ENCODE data around the gene TUBGCP2.
"Not testable (repeated sequence)": the region's sequence is repeated elsewhere in the genome, so short reads cannot be mapped to it uniquely, and the experiment has no call there.

The TUBGCP2 gene

DNA sequence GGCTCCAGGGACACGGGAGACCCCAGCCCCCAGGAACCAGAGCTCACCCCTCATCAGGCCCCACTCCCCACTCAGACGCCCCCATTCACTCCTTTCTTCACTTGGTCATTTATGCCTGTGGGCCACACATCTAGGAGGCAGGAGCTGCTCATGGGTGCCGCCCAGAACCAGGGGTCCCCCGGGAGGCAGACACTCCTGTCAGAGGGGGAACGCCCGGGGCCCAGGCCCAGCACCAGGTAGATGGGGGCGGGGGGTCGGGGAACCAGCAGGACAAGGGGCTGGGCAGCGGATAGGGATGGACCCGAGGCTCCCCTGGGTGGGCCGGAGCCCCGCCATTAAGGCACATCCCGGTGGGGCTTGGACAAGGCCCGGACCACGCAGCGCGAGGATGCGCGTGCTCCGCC is 16.2 kb upstream of the TUBGCP2 start:
- peaks cover 32 to 52% (median 43%) of the 10 kb centered on the region in 5 donors for H3K27me3 ChIP-seq (ENCODE audit: control insufficient read depth in 5 of 5, insufficient read depth in 4 of 5, low read length in 5 of 5)
- no peak overlapping the region for H3K27ac ChIP-seq (ENCODE audit: low read depth, low read length)
- peak overlapping the region in 2 of 5 donors; percentile 47 to 55 for H3K4me3 ChIP-seq (ENCODE audit: low read depth in 1 of 5, low read length in 5 of 5)
- no peaks in the 10 kb centered on the region for H3K36me3 ChIP-seq (ENCODE audit: control insufficient read depth in 5 of 5, insufficient read depth in 5 of 5, low read length in 5 of 5)
- peaks cover 0 to 7% (median 0%) of the 10 kb centered on the region in 5 donors for H3K9me3 ChIP-seq (ENCODE audit: control insufficient read depth in 5 of 5, low read length in 5 of 5)
- H3K9ac ChIP-seq (ENCODE audit: low read length in 5 of 5), result no peak overlapping the region
- peaks cover 0 to 19% (median 15%) of the 10 kb centered on the region in 5 donors for H3K4me1 ChIP-seq (ENCODE audit: control insufficient read depth in 5 of 5, insufficient read depth in 5 of 5, low read length in 5 of 5)

DNA sequence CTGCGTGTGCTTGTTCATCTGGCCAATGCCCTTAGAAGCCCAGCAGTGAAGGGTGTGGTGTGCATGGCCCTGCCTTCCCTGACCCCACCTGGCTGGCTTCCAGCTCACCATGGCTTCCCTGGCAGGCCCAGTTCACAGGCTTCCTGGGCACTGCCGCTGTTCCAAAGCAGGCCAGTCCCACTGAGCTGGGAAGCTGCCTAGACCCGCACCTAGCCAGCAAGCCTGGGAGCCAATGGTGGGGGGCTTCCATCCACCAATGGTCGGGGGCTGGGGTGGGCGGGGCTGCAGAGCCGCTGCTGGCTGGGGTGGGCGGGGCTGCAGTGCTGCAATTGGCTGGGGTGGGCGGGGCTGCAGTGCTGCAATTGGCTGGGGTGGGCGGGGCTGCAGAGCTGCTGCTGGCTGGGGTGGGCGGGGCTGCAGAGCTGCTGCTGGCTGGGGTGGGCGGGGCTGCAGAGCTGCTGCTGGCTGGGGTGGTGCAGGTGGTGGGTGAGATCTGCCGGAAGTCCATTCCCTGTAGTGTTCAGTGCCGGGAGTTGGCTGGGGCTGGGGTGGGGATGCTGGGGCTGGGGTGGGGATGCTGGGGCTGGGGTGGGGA is 15.6 kb upstream of the TUBGCP2 start:
- peaks cover 0 to 16% (median 13%) of the 10 kb centered on the region in 5 donors for H3K4me1 ChIP-seq (ENCODE audit: control insufficient read depth in 5 of 5, insufficient read depth in 5 of 5, low read length in 5 of 5)
- no peak overlapping the region for H3K9ac ChIP-seq (ENCODE audit: low read length in 5 of 5)
- H3K27ac ChIP-seq (ENCODE audit: low read depth, low read length), result no peak overlapping the region
- H3K4me3 ChIP-seq (ENCODE audit: low read depth in 1 of 5, low read length in 5 of 5), result no peak overlapping the region
- peaks cover 0 to 7% (median 0%) of the 10 kb centered on the region in 5 donors for H3K9me3 ChIP-seq (ENCODE audit: control insufficient read depth in 5 of 5, low read length in 5 of 5)
- H3K27me3 ChIP-seq (ENCODE audit: control insufficient read depth in 5 of 5, insufficient read depth in 4 of 5, low read length in 5 of 5), result peaks cover 32 to 53% (median 46%) of the 10 kb centered on the region in 5 donors
- H3K36me3 ChIP-seq (ENCODE audit: control insufficient read depth in 5 of 5, insufficient read depth in 5 of 5, low read length in 5 of 5), result no peaks in the 10 kb centered on the region

DNA sequence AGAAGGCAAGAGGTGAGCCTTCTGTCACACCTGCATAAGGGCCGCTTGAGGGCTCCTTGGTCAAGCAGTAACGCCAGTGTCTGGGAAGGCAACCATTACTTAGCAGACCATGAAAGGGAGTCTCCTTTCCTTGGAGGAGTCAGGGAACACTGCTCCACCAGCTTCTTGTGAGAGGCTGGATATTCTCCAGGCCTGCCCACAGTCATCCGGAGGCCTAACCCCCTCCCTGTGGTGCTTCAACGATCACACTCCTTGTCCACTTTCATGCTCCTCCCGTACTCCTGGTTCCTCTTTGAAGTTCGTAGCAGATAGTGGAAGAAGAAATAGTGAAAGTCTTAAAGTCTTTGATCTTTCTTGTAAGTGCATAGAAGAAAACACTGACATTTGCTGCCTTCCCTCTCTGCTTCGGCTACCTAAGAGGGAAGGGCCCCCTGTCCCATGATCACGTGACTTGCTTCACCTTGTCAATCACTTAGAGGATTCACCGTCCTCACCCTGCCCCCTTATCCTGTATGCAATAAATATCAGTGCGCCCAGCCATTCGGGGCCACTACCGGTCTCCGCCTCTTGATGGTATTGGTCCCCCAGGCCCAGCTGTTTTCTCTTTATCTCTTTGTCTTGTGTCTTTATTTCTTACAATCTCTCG is 13.5 kb upstream of the TUBGCP2 start:
- H3K27ac ChIP-seq (ENCODE audit: low read depth, low read length); H3K9ac ChIP-seq (ENCODE audit: low read length in 5 of 5); H3K9me3 ChIP-seq (ENCODE audit: control insufficient read depth in 5 of 5, low read length in 5 of 5); H3K4me3 ChIP-seq (ENCODE audit: low read depth in 1 of 5, low read length in 5 of 5); H3K36me3 ChIP-seq (ENCODE audit: control insufficient read depth in 5 of 5, insufficient read depth in 5 of 5, low read length in 5 of 5): not testable (repeated sequence)
- H3K4me1 ChIP-seq (ENCODE audit: control insufficient read depth in 5 of 5, insufficient read depth in 5 of 5, low read length in 5 of 5), result peaks cover 0 to 24% (median 17%) of the 10 kb centered on the region in 5 donors
- peaks cover 28 to 41% (median 33%) of the 10 kb centered on the region in 5 donors for H3K27me3 ChIP-seq (ENCODE audit: control insufficient read depth in 5 of 5, insufficient read depth in 4 of 5, low read length in 5 of 5)

DNA sequence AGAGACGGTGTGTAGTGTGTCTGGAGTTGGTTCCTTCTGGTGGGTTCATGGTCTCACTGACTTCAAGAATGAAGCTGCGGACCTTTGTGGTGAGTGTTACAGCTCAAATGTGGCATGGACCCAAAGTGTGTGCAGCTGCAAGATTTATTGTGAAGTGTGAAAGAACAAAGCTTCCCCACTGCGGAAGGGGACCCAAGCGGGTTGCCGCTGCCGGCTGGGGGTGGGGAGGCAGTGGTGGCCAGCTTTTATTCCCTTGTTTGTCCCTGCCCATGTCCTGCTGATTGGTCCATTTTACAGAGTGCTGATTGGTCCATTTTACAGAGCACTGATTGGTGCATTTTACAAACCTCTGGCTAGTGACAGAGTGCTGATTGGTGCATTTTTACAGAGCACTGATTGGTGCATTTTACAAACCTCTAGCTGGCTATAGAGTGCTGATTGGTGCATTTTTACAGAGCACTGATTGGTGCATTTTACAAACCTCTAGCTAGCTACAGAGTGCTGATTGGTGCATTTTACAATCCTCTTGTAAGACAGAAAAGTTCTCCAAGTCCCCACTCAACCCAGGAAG is 12.3 kb upstream of the TUBGCP2 start:
- not testable (repeated sequence) for H3K36me3 ChIP-seq (ENCODE audit: control insufficient read depth in 5 of 5, insufficient read depth in 5 of 5, low read length in 5 of 5); H3K4me3 ChIP-seq (ENCODE audit: low read depth in 1 of 5, low read length in 5 of 5); H3K9me3 ChIP-seq (ENCODE audit: control insufficient read depth in 5 of 5, low read length in 5 of 5); H3K9ac ChIP-seq (ENCODE audit: low read length in 5 of 5); H3K27ac ChIP-seq (ENCODE audit: low read depth, low read length)
- Histone ChIP-seq H3K4me1 (ENCODE audit: control insufficient read depth in 5 of 5, insufficient read depth in 5 of 5, low read length in 5 of 5) (peaks cover 0 to 20% (median 15%) of the 10 kb centered on the region in 5 donors), H3K27me3 (ENCODE audit: control insufficient read depth in 5 of 5, insufficient read depth in 4 of 5, low read length in 5 of 5) (peaks cover 16 to 29% (median 21%) of the 10 kb centered on the region in 5 donors)

DNA sequence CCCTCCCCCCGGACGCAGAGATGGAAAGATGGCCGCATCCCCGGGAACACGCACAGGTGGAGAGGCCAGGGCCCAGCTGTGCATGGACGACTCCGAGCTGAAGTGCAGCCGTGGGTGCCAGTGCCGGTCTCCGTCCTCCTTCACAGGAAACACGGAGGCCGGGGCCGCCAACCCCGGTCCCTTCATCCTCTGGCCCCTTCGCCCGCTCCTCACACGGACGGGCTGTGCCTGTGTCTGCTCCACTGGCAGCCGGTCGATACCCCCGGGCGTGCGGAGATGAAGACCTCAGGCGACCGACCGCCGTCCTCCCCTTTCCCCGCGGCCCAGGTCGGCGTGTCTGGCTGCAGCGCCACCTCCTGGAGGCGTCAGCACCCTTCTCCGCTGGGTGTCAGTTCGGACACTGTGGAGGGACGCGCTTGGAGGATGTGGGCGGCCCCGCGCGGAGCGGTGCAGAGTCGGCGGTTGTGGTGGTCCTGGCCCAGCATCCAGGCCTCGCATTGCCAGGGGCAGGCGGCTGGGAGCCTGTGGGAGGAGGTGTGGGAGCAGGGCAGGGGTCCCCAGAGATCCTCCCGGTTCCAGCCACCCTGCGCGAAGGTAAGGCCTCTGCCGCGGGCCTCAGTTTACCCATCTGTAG is 9.9 kb upstream of the TUBGCP2 start:
- Histone ChIP-seq H3K36me3 (ENCODE audit: control insufficient read depth in 5 of 5, insufficient read depth in 5 of 5, low read length in 5 of 5) (no peaks in the 10 kb centered on the region), H3K9me3 (ENCODE audit: control insufficient read depth in 5 of 5, low read length in 5 of 5) (peaks cover 0 to 7% (median 0%) of the 10 kb centered on the region in 5 donors), H3K9ac (ENCODE audit: low read length in 5 of 5) (peak overlapping the region in 1 of 5 donors; percentile 17), H3K4me1 (ENCODE audit: control insufficient read depth in 5 of 5, insufficient read depth in 5 of 5, low read length in 5 of 5) (peaks cover 0 to 9% (median 7%) of the 10 kb centered on the region in 5 donors), H3K27ac (ENCODE audit: low read depth, low read length) (no peak overlapping the region), H3K27me3 (ENCODE audit: control insufficient read depth in 5 of 5, insufficient read depth in 4 of 5, low read length in 5 of 5) (peaks cover 7 to 19% (median 11%) of the 10 kb centered on the region in 5 donors), H3K4me3 (ENCODE audit: low read depth in 1 of 5, low read length in 5 of 5) (peak overlapping the region in 3 of 5 donors; percentile 41 to 54 (median 45))

DNA sequence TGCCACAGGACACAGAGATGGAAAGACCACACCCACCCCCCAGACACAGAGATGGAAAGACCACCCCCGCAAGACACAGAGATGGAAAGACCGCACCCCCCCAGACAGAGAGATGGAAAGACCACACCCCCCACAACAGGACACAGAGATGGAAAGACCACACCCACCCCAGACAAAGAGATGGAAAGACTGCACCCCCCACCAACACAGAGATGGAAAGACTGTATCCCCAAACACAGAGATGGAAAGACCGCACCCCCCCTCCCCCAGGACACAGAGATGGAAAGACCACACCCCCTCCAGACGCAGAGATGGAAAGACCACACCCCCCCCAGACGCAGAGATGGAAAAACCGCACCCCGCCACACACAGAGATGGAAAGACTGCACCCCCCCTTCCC is 8.1 kb upstream of the TUBGCP2 start:
- H3K9me3 ChIP-seq (ENCODE audit: control insufficient read depth in 5 of 5, low read length in 5 of 5), result peaks cover 0 to 7% (median 0%) of the 10 kb centered on the region in 5 donors

DNA sequence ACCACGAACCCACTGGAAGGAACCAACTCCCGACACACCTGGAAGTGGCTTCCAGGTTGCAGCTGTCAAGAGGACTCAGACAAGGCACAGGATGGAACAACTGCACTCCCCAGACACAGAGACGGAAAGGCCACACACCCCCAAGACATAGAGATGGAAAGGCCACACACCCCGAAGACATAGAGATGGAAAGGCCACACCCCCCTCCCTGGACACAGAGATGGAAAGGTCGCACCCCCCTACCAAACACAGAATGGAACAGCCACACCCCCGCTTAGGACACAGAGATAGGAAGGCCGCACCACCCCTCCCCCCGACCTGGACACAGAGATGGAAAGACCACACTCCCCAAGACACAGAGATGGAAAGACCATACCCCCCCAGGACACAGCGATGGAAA is 7.6 kb upstream of the TUBGCP2 start:
- peaks cover 7 to 16% (median 11%) of the 10 kb centered on the region in 5 donors for H3K27me3 ChIP-seq (ENCODE audit: control insufficient read depth in 5 of 5, insufficient read depth in 4 of 5, low read length in 5 of 5)
- H3K9me3 ChIP-seq (ENCODE audit: control insufficient read depth in 5 of 5, low read length in 5 of 5), result peaks cover 0 to 6% (median 0%) of the 10 kb centered on the region in 5 donors
- no peak overlapping the region for H3K27ac ChIP-seq (ENCODE audit: low read depth, low read length)
- no peak overlapping the region for H3K4me3 ChIP-seq (ENCODE audit: low read depth in 1 of 5, low read length in 5 of 5)
- no peak overlapping the region for H3K9ac ChIP-seq (ENCODE audit: low read length in 5 of 5)
- H3K4me1 ChIP-seq (ENCODE audit: control insufficient read depth in 5 of 5, insufficient read depth in 5 of 5, low read length in 5 of 5), result peaks cover 0 to 9% (median 7%) of the 10 kb centered on the region in 5 donors
- H3K36me3 ChIP-seq (ENCODE audit: control insufficient read depth in 5 of 5, insufficient read depth in 5 of 5, low read length in 5 of 5), result peaks cover 0 to 19% (median 17%) of the 10 kb centered on the region in 5 donors

More for the DNA sequence above, 8.1 kb upstream of the TUBGCP2 start:
- Histone ChIP-seq H3K36me3 (ENCODE audit: control insufficient read depth in 5 of 5, insufficient read depth in 5 of 5, low read length in 5 of 5) (peaks cover 0 to 14% (median 12%) of the 10 kb centered on the region in 5 donors), H3K4me1 (ENCODE audit: control insufficient read depth in 5 of 5, insufficient read depth in 5 of 5, low read length in 5 of 5) (peaks cover 0 to 9% (median 7%) of the 10 kb centered on the region in 5 donors), H3K27me3 (ENCODE audit: control insufficient read depth in 5 of 5, insufficient read depth in 4 of 5, low read length in 5 of 5) (peaks cover 7 to 16% (median 11%) of the 10 kb centered on the region in 5 donors), H3K27ac (ENCODE audit: low read depth, low read length) (no peak overlapping the region), H3K9ac (ENCODE audit: low read length in 5 of 5) (no peak overlapping the region), H3K4me3 (ENCODE audit: low read depth in 1 of 5, low read length in 5 of 5) (no peak overlapping the region)

DNA sequence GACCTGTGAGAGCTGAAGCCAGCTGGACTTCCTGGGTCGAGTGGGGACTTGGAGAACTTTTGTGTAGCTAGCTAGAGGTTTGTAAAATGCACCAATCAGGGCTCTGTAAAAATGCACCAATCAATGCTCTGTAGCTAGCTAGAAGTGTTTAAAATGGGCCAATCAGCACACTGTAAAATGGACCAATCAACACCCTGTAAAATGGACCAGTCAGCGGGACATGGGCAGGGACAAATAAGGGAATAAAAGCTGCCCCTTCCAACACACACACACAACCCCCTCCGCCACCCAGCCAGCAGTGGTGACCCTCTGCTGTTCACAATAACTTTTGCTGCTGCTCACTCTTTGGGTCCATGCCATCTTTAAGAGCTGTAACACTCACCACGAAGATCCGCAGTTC is 7.2 kb upstream of the TUBGCP2 start:
- no peak overlapping the region for H3K27ac ChIP-seq (ENCODE audit: low read depth, low read length)
- no peak overlapping the region for H3K4me3 ChIP-seq (ENCODE audit: low read depth in 1 of 5, low read length in 5 of 5)
- H3K36me3 ChIP-seq (ENCODE audit: control insufficient read depth in 5 of 5, insufficient read depth in 5 of 5, low read length in 5 of 5), result peaks cover 0 to 20% (median 17%) of the 10 kb centered on the region in 5 donors
- peaks cover 0 to 2% (median 0%) of the 10 kb centered on the region in 5 donors for H3K9me3 ChIP-seq (ENCODE audit: control insufficient read depth in 5 of 5, low read length in 5 of 5)
- no peak overlapping the region for H3K9ac ChIP-seq (ENCODE audit: low read length in 5 of 5)
- H3K4me1 ChIP-seq (ENCODE audit: control insufficient read depth in 5 of 5, insufficient read depth in 5 of 5, low read length in 5 of 5), result peaks cover 0 to 9% (median 7%) of the 10 kb centered on the region in 5 donors
- peaks cover 7 to 16% (median 11%) of the 10 kb centered on the region in 5 donors for H3K27me3 ChIP-seq (ENCODE audit: control insufficient read depth in 5 of 5, insufficient read depth in 4 of 5, low read length in 5 of 5)

DNA sequence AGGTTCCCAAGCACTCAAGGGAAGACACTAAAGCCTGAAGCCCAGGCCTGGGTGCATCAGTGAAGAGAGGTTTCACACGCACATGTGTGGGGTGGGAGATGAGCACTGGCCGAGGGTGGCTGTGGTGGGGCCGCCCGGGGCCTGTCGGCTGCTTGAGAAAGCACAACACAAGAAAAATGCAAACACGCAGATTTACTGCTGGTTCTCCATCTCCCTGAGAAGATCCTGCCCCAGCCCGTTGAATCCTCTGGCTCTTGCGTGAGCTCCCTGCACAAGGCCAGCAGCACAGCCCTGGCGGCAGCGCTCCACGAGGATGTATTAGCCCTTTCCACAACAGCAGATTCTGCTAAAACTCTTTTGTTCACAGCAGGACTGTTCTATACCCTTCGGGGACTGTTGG is 6.2 kb upstream of the TUBGCP2 start:
- no peak overlapping the region for H3K4me3 ChIP-seq (ENCODE audit: low read depth in 1 of 5, low read length in 5 of 5)
- peaks cover 0 to 29% (median 24%) of the 10 kb centered on the region in 5 donors for H3K36me3 ChIP-seq (ENCODE audit: control insufficient read depth in 5 of 5, insufficient read depth in 5 of 5, low read length in 5 of 5)
- H3K9ac ChIP-seq (ENCODE audit: low read length in 5 of 5), result no peak overlapping the region
- peaks cover 0 to 9% (median 7%) of the 10 kb centered on the region in 5 donors for H3K4me1 ChIP-seq (ENCODE audit: control insufficient read depth in 5 of 5, insufficient read depth in 5 of 5, low read length in 5 of 5)
- no peak overlapping the region for H3K27ac ChIP-seq (ENCODE audit: low read depth, low read length)
- H3K9me3 ChIP-seq (ENCODE audit: control insufficient read depth in 5 of 5, low read length in 5 of 5), result no peaks in the 10 kb centered on the region
- H3K27me3 ChIP-seq (ENCODE audit: control insufficient read depth in 5 of 5, insufficient read depth in 4 of 5, low read length in 5 of 5), result peaks cover 7 to 14% (median 11%) of the 10 kb centered on the region in 5 donors
